Stimulated activated CD4-positive, alpha-beta T cell treated with anti-CD3 and anti-CD28 coated beads, Interleukin-4, amount 100 ng/mL, for 24 hours (primary cell): ENCODE measurements around the gene TNFSF11.

ENCODE experiments used
- DNase-seq: peaks from one replicate; pipeline ENCODE4 v3.0.0-alpha.2; 2020

TNFSF11 gene

DNA sequence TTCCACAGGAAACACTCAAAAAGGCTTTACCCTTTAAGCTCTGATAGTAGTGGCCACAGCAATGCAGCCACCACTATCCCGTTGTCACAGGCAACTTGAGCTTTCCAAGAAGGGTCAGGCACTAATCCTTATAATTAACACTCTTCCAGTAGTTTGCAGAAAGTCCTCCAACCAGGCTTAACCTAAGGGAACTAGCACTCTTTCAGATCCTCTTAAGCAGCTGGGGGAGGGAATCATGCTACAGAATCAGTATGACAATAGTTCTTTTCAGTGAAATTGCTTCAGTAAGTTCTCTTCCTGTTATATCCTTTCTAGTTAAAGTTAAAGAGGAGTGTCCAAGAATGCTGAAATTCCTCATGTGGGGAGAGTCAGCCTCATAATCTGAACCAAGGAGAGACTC, 82.2 kb downstream of the TNFSF11 start:
- DNase-seq = no peak

DNA sequence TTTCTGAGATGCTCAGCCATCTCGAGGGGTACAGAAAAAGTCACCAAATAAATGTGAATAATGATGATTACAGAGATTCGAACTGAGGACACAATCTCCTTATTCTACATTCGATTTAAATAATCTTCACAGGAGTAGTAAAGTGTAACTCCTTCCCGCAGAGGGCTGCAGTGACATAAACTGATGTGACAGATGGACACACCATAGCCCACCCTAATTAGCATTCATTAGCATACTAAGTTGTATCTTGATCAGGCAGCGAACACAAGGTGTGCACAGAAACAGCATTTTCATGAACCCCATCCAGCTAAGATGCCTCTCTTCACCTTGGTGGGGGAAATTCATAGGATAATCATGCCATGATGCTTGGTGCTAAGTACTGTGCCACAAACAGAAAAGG, 83.0 kb downstream of the TNFSF11 start:
- no peak for DNase-seq
